SK-N-SH (cell line): Measurements from ENCODE around the gene FAM222A. TPM values are rescaled to one million over a fixed set of nuclear protein-coding genes. Genes with fewer than 3 reads are reported as not detected.

ENCODE experiments used
- CTCF ChIA-PET: fragments of 300-600, 350-600 bp; formaldehyde crosslinking; extraction: SDS; loops from one replicate; lab custom pipeline; 2021; lab: Yijun Ruan, JAX
- POLR2A ChIA-PET: fragments of 350-600 bp; sonication (Branson Sonifier 250); formaldehyde crosslinking; extraction: SDS; loops from one replicate; lab custom pipeline; 2020; ENCODE audit warnings: antibody characterized with exemption, inconsistent platforms; lab: Yijun Ruan, JAX
- DNase-seq: peaks from one replicate; pipeline ENCODE4 v3.0.0; 2012
- H2AFZ ChIP-seq: fragments of 200-600 bp; sonication (generic); 2 replicates; pipeline ENCODE4 v1.8.1; 2016; ENCODE audit warnings: antibody characterized with exemption, mild to moderate bottlenecking, low read depth
- H3F3A ChIP-seq: fragments of 200-600 bp; sonication (generic); replicated peaks from 2 replicates; pipeline ENCODE3; 2016; ENCODE audit warnings: antibody characterized with exemption, mild to moderate bottlenecking; ENCODE audit not compliant: insufficient read depth
- H3K27ac ChIP-seq, 2 experiments: fragments of 200-500 bp in 1 of 2; fragments of 200-600 bp in 1 of 2; sonication (Bioruptor generic) in 1 of 2; sonication (generic), shearing (Covaris generic) in 1 of 2; 2 replicates each; pipeline versions ENCODE4 v1.5.1 to v1.6.1; 2014 to 2016; ENCODE audit warnings: low read depth in 2 of 2, inconsistent platforms in 1 of 2, low read length in 1 of 2, mild to moderate bottlenecking in 1 of 2, mixed read lengths in 1 of 2
- H3K27me3 ChIP-seq: fragments of 200-600 bp; sonication (generic), shearing (Covaris generic); 2 replicates; pipeline ENCODE4 v1.6.1; 2016; ENCODE audit warnings: mixed run types; ENCODE audit not compliant: insufficient read depth
- H3K36me3 ChIP-seq, 2 experiments: fragments of 200-500 bp in 1 of 2; fragments of 200-600 bp in 1 of 2; sonication (Bioruptor generic) in 1 of 2; sonication (generic) in 1 of 2; replicated peaks in 1 of 2; 2 replicates each; pipeline versions ENCODE3 to v1.5.1; 2014 to 2016; ENCODE audit warnings: low read length in 1 of 2, mild to moderate bottlenecking in 1 of 2; ENCODE audit not compliant: insufficient read depth in 2 of 2, control insufficient read depth in 1 of 2
- H3K4me1 ChIP-seq, 2 experiments: fragments of 200-500 bp in 1 of 2; fragments of 200-600 bp in 1 of 2; sonication (Bioruptor generic) in 1 of 2; sonication (generic), shearing (Covaris generic) in 1 of 2; 2 replicates each; pipeline versions ENCODE4 v1.5.1 to v1.6.1; 2014 to 2016; ENCODE audit warnings: low read depth in 1 of 2, low read length in 1 of 2, mixed run types in 1 of 2; ENCODE audit not compliant: insufficient read depth in 2 of 2, control insufficient read depth in 1 of 2
- H3K4me2 ChIP-seq: fragments of 200-600 bp; sonication (generic), shearing (Covaris generic); 2 replicates; pipeline ENCODE4 v1.6.1; 2017; ENCODE audit warnings: mixed run types
- H3K4me3 ChIP-seq, 2 experiments: fragments of 200-500 bp in 1 of 2; fragments of 200-600 bp in 1 of 2; sonication (Bioruptor generic) in 1 of 2; sonication (generic), shearing (Covaris generic) in 1 of 2; 2 replicates each; pipeline versions ENCODE4 v1.5.1 to v1.8.1; 2014 to 2016; ENCODE audit warnings: low read depth in 2 of 2, inconsistent platforms in 1 of 2, low read length in 1 of 2, mild to moderate bottlenecking in 1 of 2, mixed read lengths in 1 of 2, moderate library complexity in 1 of 2
- H3K79me2 ChIP-seq: fragments of 200-600 bp; sonication (generic); 2 replicates; pipeline ENCODE4 v1.8.1; 2017; ENCODE audit warnings: mild to moderate bottlenecking; ENCODE audit not compliant: insufficient read depth
- H3K9ac ChIP-seq: fragments of 200-600 bp; sonication (generic); 2 replicates; pipeline ENCODE4 v1.6.1; 2017; ENCODE audit warnings: mixed run types
- H3K9me2 ChIP-seq: fragments of 200-600 bp; sonication (generic); 2 replicates; pipeline ENCODE4 v1.6.1; 2017; ENCODE audit warnings: mixed run types
- H3K9me3 ChIP-seq: fragments of 200-600 bp; sonication (generic); 2 replicates; pipeline ENCODE4 v1.6.1; 2017; ENCODE audit warnings: mixed run types, mild to moderate bottlenecking, moderate library complexity
- H4K20me1 ChIP-seq: fragments of 200-600 bp; sonication (generic); 2 replicates; pipeline ENCODE4 v1.6.1; 2017; ENCODE audit warnings: mild to moderate bottlenecking, mixed run types; ENCODE audit not compliant: insufficient read depth
- CHD2 ChIP-seq: fragments of 150-350 bp; IDR thresholded peaks from 2 replicates; pipeline ENCODE4 v1.6.1; 2018; ENCODE audit warnings: low read length; ENCODE audit not compliant: partially characterized antibody
- CTCF ChIP-seq: fragments of 200-600 bp; sonication (generic); IDR thresholded peaks from 2 replicates; pipeline ENCODE4 v1.6.1; 2017; ENCODE audit warnings: antibody characterized with exemption, mild to moderate bottlenecking, moderate library complexity
- ELF1 ChIP-seq: IDR thresholded peaks from 2 replicates; pipeline ENCODE4 v1.4.0; 2012
- EP300 ChIP-seq, 2 experiments: IDR thresholded peaks; 2 replicates each; pipeline versions ENCODE4 v1.4.0 to v1.6.1; 2012; ENCODE audit warnings: borderline replicate concordance in 1 of 2, low read depth in 1 of 2, low read length in 1 of 2
- FOSL2 ChIP-seq: IDR thresholded peaks from 2 replicates; pipeline ENCODE4 v1.4.0; 2012; ENCODE audit warnings: low read depth, mild to moderate bottlenecking, moderate library complexity, borderline replicate concordance
- MAX ChIP-seq: IDR thresholded peaks from 2 replicates; pipeline ENCODE4 v1.4.0; 2012; ENCODE audit warnings: low read depth
- MXI1 ChIP-seq: IDR thresholded peaks from 2 replicates; pipeline ENCODE4 v1.6.1; 2012; ENCODE audit warnings: mild to moderate bottlenecking, low read depth, low read length, improper control_type of control experiment
- NRF1 ChIP-seq: IDR thresholded peaks from 2 replicates; pipeline ENCODE4 v1.6.1; 2012; ENCODE audit warnings: low read depth, mild to moderate bottlenecking, low read length
- PBX3 ChIP-seq: IDR thresholded peaks from 2 replicates; pipeline ENCODE4; 2012
- POLR2AphosphoS5 ChIP-seq: IDR thresholded peaks from 2 replicates; pipeline ENCODE4 v1.6.1; 2012; ENCODE audit warnings: low read depth, low read length
- SMC3 ChIP-seq: IDR thresholded peaks from 2 replicates; pipeline ENCODE4 v1.6.1; 2012; ENCODE audit warnings: low read depth, low read length, improper control_type of control experiment
- TAF1 ChIP-seq: IDR thresholded peaks from 2 replicates; pipeline ENCODE4 v1.6.1; 2012; ENCODE audit warnings: low read depth, mild to moderate bottlenecking, low read length, moderate library complexity, borderline replicate concordance
- TCF12 ChIP-seq: IDR thresholded peaks from 2 replicates; pipeline ENCODE4 v1.4.0; 2012
- TEAD4 ChIP-seq: IDR thresholded peaks from 2 replicates; pipeline ENCODE4 v1.4.0; 2012; ENCODE audit warnings: mild to moderate bottlenecking, borderline replicate concordance; ENCODE audit not compliant: insufficient read depth
- USF1 ChIP-seq: IDR thresholded peaks from 2 replicates; pipeline ENCODE4 v1.4.0; 2012; ENCODE audit warnings: low read depth, borderline replicate concordance
- USF2 ChIP-seq: fragments of 150-350 bp; IDR thresholded peaks from 2 replicates; pipeline ENCODE4 v1.6.1; 2017; ENCODE audit warnings: antibody characterized with exemption, low read length, low read depth, borderline replicate concordance
- YY1 ChIP-seq: IDR thresholded peaks from 2 replicates; pipeline ENCODE4 v1.4.0; 2012; ENCODE audit warnings: low read depth, mild to moderate bottlenecking
- WGBS: methylation state at CpG from one replicate; pipeline ENCODE4 v1.1.6; 2017; ENCODE audit warnings: low lambda C conversion rate; 5-methylcytosine and 5-hydroxymethylcytosine counted together
- polyA plus RNA-seq, 3 experiments: library from polyadenylated mRNA; depleted of rRNA; stranded (reverse); fragments of >200 nt; gene quantifications; 2 replicates each; pipeline ENCODE4 v1.2.3, GENCODE V29; 2012

Gene FAM222A
- polyA plus RNA-seq, 1 of the 3 experiments (the other 2 are of a cell fraction): 1.6 TPM

GRCh38 chr12:109759595-109759994 is 46.0 kb downstream of the FAM222A start:
- CTCF ChIA-PET: interaction anchor here (1.0 to 2.2 kb wide), 7 partner anchors 12 to 162 kb away, joined by 3 to 8 read pairs (median 6); partner anchors contain the start of gene GLTP

More at GRCh38 chr12:109759595-109759994, 46.0 kb downstream of the FAM222A start:
- Histone ChIP-seq H3K4me3 (no peak overlapping the region), H4K20me1 (no peaks in the 10 kb centered on the region), H3K9me3 (peaks cover 14% of the 10 kb centered on the region; the same call in 1 of the 2 replicates), H3F3A (no peaks in the 10 kb centered on the region), H3K9ac (no peak overlapping the region), H3K4me2 (no peak overlapping the region), H3K27ac (peak overlapping the region in 1 of 2 experiments; percentile 48; a peak in 1 of 4 replicates), H3K79me2 (no peaks in the 10 kb centered on the region), H3K9me2 (no peaks in the 10 kb centered on the region), H3K36me3 (no peaks in the 10 kb centered on the region), H3K27me3 (no peaks in the 10 kb centered on the region), H3K4me1 (peaks cover 0 to 50% of the 10 kb centered on the region in 2 experiments; a peak in 1 of 4 replicates), H2AFZ (no peak overlapping the region)
- peak; percentile 20 for DNase-seq
- no peak for TF ChIP-seq FOSL2
- TF ChIP-seq YY1: no peak
- no peak for TF ChIP-seq TAF1
- no peak for TF ChIP-seq SMC3
- no peak for TF ChIP-seq NRF1
- no peak for TF ChIP-seq TEAD4
- no peak for TF ChIP-seq PBX3
- TF ChIP-seq CTCF: no peak
- no peak for TF ChIP-seq ELF1
- TF ChIP-seq MXI1: no peak
- no peak for TF ChIP-seq CHD2
- TF ChIP-seq USF1: no peak
- TF ChIP-seq USF2: no peak
- TF ChIP-seq MAX: no peak
- no peak for TF ChIP-seq TCF12
- no peak for TF ChIP-seq POLR2AphosphoS5
- TF ChIP-seq EP300 (IDR thresholded peaks at IDR 0.05; ENCODE audit: borderline replicate concordance in 1 of 2, low read depth in 1 of 2, low read length in 1 of 2): no peak
- WGBS: 72% methylated on average over 13 of the region's 13 CpGs
- POLR2A ChIA-PET: interaction anchor here (1.7 kb wide), 1 partner anchor 45 kb away, joined by 6 read pairs; no protein-coding TSS in a partner anchor
